Muscle layer of colon (tissue), 2 donors: Measurements from ENCODE around the gene MCF2L.

ENCODE experiments used
- H3K27ac ChIP-seq: one replicate; pipeline ENCODE4 v1.7.0; 2013; ENCODE audit warnings: low read depth, mild to moderate bottlenecking, low read length, moderate library complexity
- H3K27me3 ChIP-seq, 2 donors: one replicate each; pipeline ENCODE4 v1.7.0; 2013; ENCODE audit warnings: low read length in 2 of 2, mild to moderate bottlenecking in 2 of 2; ENCODE audit not compliant: insufficient read depth in 2 of 2, control insufficient read depth in 1 of 2
- H3K36me3 ChIP-seq: one replicate; pipeline ENCODE4 v1.7.0; 2013; ENCODE audit warnings: mild to moderate bottlenecking, low read length; ENCODE audit not compliant: insufficient read depth
- H3K4me1 ChIP-seq: one replicate; pipeline ENCODE4 v1.7.0; 2013; ENCODE audit warnings: mild to moderate bottlenecking, low read length; ENCODE audit not compliant: insufficient read depth
- H3K4me3 ChIP-seq, 2 donors: one replicate each; pipeline ENCODE4 v1.7.0; 2013; ENCODE audit warnings: low read length in 2 of 2, low read depth in 1 of 2, mild to moderate bottlenecking in 1 of 2, moderate library complexity in 1 of 2
- H3K9ac ChIP-seq: one replicate; pipeline ENCODE4 v1.7.0; 2013; ENCODE audit warnings: low read length
- H3K9me3 ChIP-seq: one replicate; pipeline ENCODE4 v1.7.0; 2013; ENCODE audit warnings: mild to moderate bottlenecking, low read length
- donor health status: abdominal sarcoma.
- donor health status: Adenocarcinoma of cecum.

The MCF2L gene

DNA sequence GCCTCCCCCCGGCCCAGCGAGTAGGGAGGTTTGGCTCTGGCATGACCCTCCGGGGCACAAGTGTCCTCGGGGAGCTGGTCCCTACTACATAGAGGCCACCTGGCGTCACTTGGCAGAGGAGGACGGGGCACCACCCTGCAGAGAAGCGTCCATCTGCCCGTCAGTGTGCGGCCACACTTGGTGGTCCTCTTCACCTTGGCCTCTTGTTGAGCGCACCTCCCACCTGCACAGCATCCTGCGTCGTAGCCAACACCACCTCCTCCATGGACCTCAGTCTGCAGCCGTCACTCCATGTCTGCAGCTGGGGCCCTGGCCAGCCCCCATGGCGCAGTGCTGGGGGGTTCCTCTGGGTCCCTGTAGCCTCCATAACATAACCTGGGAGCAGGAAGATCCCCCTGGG, 35.1 kb downstream of the MCF2L start:
- H3K4me1 ChIP-seq: no peaks in the 10 kb centered on the region
- no peak overlapping the region for H3K9ac ChIP-seq
- no peak overlapping the region for H3K4me3 ChIP-seq
- H3K9me3 ChIP-seq: no peaks in the 10 kb centered on the region
- H3K27me3 ChIP-seq: peaks cover 0 to 15% of the 10 kb centered on the region in 2 donors
- H3K36me3 ChIP-seq: no peaks in the 10 kb centered on the region
- no peak overlapping the region for H3K27ac ChIP-seq

DNA sequence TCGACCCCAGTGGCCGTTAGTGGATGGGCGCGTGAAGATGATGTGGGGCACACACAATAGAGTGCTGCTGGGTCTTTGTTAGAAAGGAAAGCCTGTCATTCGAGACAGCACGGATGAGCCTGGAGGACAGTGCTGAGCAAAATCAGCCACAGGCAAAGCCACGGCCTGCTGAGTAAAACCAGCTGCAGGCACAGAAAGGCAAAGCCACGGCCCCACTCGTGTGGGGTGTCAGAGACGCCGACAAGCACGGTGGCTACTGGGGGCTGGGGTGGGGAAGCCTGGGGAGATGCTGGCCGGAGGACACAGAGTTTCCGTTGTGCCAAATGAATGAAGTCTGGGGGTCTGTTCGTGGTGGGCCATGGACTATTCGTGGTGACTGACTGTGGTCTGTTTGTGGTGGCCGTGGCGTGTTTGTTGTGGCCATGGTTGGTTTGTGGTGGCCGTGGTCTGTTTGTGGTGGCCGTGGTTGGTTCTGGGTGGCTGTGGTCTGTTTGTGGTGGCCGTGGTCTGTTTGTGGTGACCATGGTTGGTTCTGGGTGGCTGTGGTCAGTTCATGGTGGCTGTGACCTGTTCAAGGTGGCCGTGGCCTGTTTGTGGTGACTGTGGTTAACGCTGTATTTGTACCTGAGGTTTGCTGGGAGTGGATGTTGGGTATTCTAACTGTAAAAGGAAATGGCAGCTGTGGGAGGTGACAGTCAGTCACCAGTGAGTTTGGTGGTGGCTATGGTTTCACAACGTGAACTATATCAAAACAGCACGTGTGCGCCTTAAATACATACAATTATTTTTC, 36.3 kb downstream of the MCF2L start:
- Histone ChIP-seq H3K4me3 (no peak overlapping the region), H3K4me1 (no peaks in the 10 kb centered on the region), H3K9ac (no peak overlapping the region), H3K36me3 (no peaks in the 10 kb centered on the region), H3K27ac (no peak overlapping the region), H3K9me3 (no peaks in the 10 kb centered on the region), H3K27me3 (peaks cover 0 to 15% of the 10 kb centered on the region in 2 donors)

DNA sequence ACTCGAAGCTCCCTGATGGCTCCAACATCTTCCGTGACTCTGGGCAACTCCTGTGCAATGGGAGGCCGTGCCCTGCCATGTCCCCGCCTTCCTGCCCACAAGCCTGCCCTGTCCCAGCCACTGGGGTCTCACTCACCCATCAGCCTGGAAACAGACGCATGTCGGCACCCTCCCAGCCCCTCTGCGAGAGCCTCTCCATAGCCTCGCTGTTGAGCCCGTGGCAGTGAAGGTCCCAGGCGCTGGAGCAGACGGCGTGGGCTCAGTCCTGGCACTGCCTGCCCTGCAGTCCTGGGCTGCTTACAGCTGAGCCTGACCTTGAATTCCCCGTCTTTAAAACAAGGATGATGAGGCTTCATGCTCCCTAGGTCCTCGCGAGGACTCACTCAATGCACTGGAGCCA, 37.0 kb downstream of the MCF2L start:
- no peak overlapping the region for H3K4me3 ChIP-seq
- no peaks in the 10 kb centered on the region for H3K4me1 ChIP-seq
- H3K36me3 ChIP-seq: no peaks in the 10 kb centered on the region
- H3K27ac ChIP-seq: no peak overlapping the region
- peaks cover 0 to 15% of the 10 kb centered on the region in 2 donors for H3K27me3 ChIP-seq
- no peaks in the 10 kb centered on the region for H3K9me3 ChIP-seq
- H3K9ac ChIP-seq: no peak overlapping the region

DNA sequence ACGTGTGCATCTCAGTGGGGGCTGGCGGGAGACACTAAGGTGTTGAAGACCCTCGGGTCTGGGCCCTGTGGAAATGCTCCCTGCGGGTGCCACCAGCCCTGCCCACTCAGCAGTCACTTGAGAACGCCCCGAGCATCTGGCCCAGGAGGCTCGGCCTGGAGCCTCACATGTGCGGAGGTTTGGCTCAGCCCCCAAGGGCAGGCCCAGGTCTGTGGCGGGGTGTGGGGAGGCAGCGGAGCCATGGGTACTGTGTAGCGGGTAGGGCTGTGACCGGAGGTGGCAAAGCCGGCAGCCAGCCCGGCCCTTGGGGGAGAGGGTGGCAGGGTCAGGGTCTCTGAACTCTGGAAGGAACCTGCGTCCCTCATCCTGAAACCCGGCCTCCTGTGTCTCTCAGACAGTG, 37.6 kb downstream of the MCF2L start:
- Histone ChIP-seq H3K36me3 (no peaks in the 10 kb centered on the region), H3K27me3 (peaks cover 0 to 8% of the 10 kb centered on the region in 2 donors), H3K4me3 (no peak overlapping the region), H3K27ac (no peak overlapping the region), H3K4me1 (no peaks in the 10 kb centered on the region), H3K9ac (no peak overlapping the region), H3K9me3 (no peaks in the 10 kb centered on the region)

DNA sequence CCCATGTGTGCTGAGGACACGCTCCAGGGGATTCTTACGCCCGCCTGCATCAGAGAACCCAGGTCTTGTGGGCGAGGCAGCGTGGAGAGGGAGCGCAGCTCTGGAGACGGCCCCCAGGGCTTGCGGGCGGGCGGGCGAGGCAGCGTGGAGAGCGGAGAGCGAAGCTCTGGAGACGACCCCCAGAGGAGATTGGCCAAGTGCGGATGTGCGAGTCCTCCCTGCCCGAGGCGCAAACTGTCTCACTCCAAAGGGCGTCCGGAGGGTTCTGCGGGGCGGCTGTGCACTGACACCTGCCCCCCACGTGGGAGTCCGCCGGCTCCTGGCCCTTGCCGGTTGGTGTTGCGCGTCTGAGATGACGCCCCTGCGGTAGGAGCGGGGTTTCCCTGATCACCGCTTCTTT, 39.8 kb downstream of the MCF2L start:
- no peaks in the 10 kb centered on the region for H3K36me3 ChIP-seq
- H3K27ac ChIP-seq: no peak overlapping the region
- H3K27me3 ChIP-seq: no peaks in the 10 kb centered on the region
- no peak overlapping the region for H3K9ac ChIP-seq
- H3K4me3 ChIP-seq: no peak overlapping the region
- no peaks in the 10 kb centered on the region for H3K4me1 ChIP-seq
- no peaks in the 10 kb centered on the region for H3K9me3 ChIP-seq

DNA sequence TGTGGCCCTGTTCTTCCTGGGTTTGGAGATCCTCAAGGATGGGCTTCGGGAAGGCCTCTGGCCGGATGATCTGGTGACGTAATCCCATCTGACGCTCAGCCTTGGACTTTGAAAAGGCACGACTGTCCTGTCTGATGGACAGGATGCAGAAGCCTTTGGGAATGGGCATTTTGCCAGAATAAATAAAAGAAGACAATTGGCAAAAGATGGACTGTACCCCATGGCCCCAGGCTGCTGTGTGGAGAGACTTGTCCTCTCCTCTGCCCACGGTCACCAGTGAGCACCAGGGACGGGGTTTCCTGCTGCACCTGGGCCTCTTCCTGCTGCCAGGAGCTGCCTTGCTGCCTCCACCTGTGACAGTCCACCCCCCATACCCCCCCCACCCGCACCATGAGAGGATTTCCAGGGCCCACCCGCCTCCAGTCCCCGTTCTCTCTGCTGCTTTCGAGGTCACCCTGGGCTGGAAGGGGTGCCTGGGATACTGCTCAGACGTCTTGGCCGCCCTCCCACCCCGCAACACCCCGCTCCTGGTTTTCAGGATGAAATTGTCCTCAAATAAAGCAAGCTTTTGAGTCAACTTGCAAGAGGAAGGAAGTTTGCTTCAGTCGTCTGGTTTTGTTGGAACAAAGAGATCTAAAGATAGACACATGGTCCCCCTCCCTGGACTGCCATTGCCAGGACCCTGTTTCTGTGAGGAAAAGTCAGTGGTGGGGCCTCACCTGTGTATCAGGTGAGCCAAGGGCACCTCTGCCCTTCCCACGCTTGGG, 40.9 kb downstream of the MCF2L start:
- H3K4me3 ChIP-seq: no peak overlapping the region
- no peak overlapping the region for H3K9ac ChIP-seq
- no peak overlapping the region for H3K27ac ChIP-seq

DNA sequence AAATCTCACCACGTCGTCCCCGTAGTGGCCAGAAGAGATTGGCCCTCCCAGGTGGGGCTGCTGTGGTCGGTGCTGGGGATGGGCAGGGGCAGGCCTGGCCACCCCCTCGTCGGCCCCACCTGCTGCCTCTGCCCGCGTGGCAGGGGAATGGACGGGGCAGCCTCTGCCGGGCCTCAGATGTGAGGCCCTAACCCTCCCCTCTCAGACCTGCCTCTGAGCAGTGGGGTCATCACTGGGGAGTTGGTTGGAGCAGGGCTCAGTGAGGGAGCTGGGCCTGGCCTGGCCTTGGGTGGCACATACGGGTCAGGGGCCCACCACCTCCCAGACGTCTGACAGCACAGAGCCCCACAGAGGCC, 41.5 kb downstream of the MCF2L start:
- H3K27ac ChIP-seq: no peak overlapping the region

More for the DNA sequence above, 40.9 kb downstream of the MCF2L start:
- Histone ChIP-seq H3K9me3 (no peaks in the 10 kb centered on the region), H3K4me1 (no peaks in the 10 kb centered on the region), H3K27me3 (no peaks in the 10 kb centered on the region), H3K36me3 (no peaks in the 10 kb centered on the region)

DNA sequence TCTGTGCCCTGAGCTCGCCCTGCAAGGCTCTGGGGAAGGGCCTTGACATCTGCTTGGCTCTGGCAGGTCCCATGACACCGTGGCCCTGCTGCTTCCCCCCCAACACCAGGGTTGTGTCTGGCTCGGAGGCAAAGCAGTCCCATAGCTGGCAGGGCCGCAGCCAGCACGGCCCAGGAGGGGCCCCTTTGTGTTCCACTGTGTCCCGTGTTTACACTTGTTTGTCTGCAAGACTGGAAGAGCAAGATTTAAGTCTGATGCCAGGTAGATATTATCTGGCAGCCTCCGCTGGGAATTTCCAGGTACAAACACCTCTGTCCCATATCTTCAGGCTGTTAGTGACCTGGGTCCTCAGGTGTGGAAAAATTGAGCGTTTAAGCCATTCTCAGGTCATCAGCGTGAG, 44.3 kb downstream of the MCF2L start:
- Histone ChIP-seq H3K9me3 (no peaks in the 10 kb centered on the region), H3K27me3 (no peaks in the 10 kb centered on the region), H3K36me3 (no peaks in the 10 kb centered on the region), H3K27ac (no peak overlapping the region), H3K4me1 (no peaks in the 10 kb centered on the region), H3K9ac (no peak overlapping the region), H3K4me3 (no peak overlapping the region)

More for the DNA sequence above, 41.5 kb downstream of the MCF2L start:
- no peak overlapping the region for H3K4me3 ChIP-seq
- no peaks in the 10 kb centered on the region for H3K4me1 ChIP-seq
- no peak overlapping the region for H3K9ac ChIP-seq
- H3K36me3 ChIP-seq: no peaks in the 10 kb centered on the region
- no peaks in the 10 kb centered on the region for H3K27me3 ChIP-seq
- H3K9me3 ChIP-seq: no peaks in the 10 kb centered on the region

DNA sequence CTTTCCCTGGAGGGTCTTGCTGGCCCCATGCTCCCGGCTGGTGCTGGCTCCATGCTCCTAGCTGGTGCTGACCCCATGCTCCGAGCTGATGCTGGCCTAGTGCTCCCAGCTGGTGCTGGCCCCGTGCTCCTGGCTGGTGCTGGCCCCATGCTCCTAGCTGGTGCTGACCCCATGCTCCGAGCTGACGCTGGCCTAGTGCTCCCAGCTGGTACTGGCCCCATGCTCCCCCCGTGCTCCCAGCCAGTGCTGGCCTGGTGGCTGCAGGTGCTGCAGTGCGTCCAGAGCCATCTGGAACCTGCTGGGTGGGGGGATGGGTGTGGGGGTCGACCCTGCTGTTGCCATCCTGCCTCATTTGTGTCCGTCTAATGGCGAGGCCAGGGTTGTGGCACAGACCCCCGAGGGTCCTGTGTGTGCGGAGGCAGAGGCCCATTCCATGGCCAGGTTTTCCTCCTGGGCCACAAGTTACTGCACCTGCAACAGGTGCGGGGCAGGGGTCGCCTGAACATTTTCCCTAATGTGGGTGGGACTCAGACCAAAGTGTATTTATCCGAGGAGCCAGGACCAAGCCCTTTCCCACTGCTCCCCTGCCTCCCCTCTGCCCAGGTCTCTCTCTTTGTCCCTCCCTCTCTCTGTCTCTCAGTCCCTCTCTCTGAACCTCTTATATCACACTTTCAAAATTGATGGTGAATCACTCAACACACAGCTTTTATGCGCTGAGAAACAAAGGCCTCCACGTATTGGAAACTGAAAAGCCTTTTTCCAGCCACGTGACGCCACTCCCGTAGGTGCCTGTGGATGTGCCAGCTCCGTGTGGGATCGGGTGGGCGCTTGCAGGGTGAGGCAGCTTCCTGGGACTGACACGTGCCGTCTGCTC, 45.1 kb downstream of the MCF2L start:
- H3K27ac ChIP-seq: no peak overlapping the region
- H3K36me3 ChIP-seq: no peaks in the 10 kb centered on the region
- H3K9ac ChIP-seq: no peak overlapping the region
- no peaks in the 10 kb centered on the region for H3K4me1 ChIP-seq
- H3K4me3 ChIP-seq: no peak overlapping the region
- H3K9me3 ChIP-seq: no peaks in the 10 kb centered on the region
- H3K27me3 ChIP-seq: no peaks in the 10 kb centered on the region

DNA sequence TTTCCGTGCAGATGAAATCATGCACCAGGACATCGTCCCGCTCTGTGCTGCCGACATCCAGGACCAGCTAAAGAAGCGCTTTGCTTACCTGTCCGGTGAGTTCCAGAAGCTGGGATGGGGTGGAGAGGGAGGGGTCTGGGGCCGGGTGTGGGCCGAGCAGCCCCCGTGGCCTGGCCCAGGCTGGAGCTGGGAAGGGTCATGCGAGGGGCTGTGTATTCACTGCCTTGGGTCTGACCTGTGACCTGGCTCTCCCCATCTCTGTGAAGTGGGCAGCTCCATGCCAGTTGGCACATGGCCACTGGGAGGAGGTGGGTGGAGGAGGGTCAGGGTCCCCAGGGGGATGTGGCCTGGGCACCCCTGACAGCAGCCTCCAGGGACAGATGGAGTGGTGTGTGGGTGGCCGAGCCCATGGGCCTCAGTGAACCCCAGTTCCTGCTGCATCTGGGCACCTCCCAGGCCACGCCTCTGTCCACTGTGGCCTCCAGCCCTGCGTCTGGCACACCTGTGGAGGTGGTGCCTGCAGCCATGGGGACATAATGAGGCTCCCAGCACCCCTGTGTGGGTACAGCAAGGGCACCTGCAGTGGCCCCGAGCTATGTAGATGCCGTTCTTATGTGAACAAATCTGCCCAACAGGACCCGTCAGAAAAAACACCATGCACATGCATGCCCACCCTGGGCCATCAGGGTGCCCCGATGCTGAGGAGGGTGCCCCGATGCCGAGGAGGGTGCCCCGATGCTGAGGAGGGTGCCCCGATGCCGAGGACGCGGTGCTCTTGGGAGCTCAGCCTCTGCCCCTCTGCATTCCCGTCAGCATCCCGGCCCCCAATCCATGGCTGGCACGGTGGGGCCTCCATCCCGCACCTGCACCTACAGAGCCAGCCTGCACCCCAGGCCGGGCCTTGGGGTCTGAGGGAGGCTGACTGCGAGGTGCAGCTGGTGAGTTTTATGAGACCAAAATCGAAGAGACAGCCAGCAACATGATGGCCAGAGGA, 46.0 kb downstream of the MCF2L start:
- H3K4me1 ChIP-seq: no peaks in the 10 kb centered on the region
- H3K27me3 ChIP-seq: no peaks in the 10 kb centered on the region
- no peaks in the 10 kb centered on the region for H3K36me3 ChIP-seq
- H3K9ac ChIP-seq: no peak overlapping the region
- no peak overlapping the region for H3K4me3 ChIP-seq
- H3K9me3 ChIP-seq: no peaks in the 10 kb centered on the region
- no peak overlapping the region for H3K27ac ChIP-seq
